NCI-H2029 (cell line): ENCODE data around the gene CCNDBP1.
"Not testable (repeated sequence)": the region's sequence is repeated elsewhere in the genome, so short reads cannot be mapped to it uniquely, and the experiment has no call there.

Experiments used
- DNase-seq: peaks from one replicate; lab custom pipeline; 2025; lab: John Stamatoyannopoulos, UW

Gene CCNDBP1

DNA sequence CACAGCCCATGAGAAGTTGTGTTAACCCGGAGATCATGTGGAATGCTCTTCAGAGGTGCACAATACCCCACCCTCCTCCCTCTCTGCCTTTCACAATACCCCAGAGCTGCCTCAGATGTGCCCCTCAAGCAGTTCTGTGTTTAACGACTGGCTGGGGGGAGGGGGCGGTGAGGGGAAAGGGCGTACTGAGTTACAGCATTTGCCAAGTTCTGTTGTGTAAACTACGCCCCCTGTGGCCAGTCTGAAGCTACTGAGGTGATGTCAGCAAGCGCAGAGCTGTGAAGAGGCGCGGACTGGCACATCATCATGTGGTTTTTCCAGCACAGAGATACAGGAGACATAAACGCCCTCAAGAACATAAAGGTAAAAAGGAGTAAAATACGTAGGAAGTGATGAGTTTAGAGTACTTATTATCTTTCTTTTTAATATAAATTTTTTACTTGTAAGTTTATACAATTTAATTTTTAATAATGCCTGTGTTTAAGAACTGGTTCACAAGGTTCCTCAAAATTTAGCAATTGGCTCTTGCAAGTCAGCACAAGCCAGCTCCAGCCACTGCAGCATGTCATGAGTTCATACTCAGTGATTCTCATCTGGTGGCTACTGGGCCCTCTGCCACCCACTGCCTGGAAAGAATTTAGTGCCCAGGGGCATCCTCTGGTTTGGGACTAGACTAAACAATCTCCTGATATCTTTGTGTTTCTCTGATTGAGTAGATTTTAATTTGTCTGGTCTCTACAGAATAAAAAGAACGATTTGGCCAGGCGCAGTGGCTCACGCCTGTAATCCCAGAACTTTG is 33.9 kb downstream of the CCNDBP1 start:
- DNase-seq: no peak

DNA sequence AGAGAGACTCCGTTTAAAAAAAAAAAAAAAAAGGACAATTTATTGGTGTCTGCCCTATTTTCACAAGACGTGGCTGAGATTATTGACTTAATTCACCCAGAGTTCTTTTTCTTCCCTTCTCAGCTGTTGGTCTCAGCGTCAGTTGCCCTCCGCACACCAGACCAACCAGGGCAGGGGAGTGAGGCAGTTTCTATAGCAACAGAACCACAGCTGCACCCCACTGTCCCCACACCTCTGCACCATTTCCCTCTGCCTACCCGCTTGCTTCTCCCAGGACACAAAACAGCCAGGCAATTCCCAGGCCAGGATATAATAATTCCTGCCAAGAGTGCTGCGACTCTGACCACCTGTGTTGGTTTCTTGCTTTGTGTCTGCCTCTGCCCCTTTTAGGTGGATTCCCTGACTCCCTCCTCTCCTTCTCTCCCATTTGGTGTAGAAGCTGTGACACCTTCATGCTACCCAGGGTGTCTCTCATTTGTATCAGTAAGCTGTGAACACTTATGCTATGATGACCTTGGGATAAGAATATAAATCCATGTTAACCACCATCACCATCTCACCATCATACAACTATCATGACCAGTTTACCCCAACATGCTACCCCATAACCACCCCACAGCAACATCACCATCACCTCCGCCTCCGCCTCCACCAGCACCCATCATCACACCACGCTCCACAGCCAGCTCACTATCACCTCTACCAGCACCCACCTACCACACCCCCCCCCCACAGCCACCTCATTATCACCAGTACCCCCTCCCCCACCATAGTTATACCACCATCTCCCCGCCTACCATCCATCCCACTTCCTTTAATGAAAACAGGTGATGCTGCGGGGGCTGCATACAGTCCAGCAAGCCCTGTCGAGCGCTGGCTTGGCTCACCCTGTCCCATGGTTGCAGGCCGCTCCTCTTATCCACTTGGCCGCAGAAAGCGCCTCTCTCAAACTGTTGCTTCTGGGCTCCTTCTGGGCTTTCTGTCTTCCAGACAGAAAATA is 35.0 kb downstream of the CCNDBP1 start:
- no peak for DNase-seq

DNA sequence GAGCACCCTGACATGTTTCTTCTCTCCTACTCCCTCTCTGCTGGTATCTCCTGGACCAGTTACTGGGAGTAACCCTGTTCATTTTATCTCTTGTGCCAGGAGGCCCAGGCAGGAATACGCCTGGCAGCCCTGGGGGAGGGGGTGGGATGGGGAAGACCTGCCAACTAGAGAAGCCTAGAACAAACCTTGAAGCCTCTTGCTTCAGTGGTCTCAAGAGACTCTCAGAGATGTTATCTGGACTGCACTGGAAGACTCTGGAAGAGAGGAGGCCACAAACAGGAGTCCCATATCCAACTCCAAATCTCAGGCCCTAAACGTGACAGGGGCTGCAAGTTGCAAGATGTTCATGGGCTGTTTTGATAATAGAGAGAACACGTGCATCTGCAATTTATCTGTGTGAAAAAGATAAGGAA is 35.8 kb downstream of the CCNDBP1 start, which contains the start of gene EPB42:
Gene EPB42, minus strand, starts transcription at position 28 of the 413 bp plus-strand sequence. CDS start 193 bp downstream, outside the sequence.
- no peak for DNase-seq

DNA sequence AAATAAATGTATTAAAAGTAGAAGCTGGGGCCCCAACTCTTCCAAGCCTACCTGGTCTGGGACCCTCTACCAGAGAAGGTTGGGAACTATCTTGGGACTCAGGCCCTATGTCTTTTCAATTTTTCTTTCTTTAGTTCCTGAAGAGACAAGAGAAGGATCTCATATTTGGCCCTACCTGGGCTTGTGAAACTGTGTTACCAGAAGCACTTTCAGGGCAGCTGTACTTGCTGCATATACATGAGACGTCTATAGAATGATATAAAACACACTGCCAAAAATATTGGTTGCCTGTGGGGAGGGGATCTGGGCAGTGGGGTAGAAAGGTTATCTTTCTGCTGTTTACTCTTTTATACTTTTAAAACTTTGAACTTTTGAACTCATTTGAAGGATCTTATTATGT is 36.2 kb downstream of the CCNDBP1 start:
- no peak for DNase-seq

DNA sequence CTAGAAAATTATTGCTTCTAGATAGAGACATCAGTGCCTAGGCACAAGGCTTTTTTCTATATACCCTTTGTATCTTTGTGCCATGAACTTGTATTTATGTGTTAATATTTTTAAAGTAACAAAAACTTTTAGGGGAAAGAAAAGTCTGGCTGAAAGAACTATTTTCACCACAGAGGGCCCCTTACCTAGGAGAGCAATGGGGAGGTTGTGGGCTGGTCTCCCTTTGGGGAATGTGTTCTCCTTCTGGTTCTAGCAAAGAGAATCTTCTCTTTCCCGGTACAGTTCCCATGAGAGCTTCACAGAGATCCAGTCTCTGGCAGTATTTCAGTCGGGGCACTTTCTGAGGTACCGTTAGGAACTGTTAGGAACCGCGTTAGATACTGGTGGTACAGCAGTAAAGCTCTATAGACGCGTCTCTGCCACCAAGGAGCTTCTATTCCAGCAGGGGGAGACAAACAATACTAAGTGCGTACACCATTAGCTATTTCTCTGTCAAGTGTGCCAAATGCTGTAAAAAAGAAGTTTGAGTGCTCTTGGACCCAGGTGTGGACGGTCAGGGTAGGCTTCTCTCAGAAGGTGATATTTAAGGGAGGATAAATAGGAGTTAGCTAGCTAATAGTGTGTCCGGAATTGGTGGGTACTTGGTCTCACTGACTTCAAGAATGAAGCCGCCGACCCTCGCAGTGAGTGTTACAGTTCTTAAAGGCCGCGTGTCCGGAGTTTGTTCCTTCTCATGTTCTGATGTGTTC is 40.2 kb downstream of the CCNDBP1 start:
- peak; percentile 1 for DNase-seq

DNA sequence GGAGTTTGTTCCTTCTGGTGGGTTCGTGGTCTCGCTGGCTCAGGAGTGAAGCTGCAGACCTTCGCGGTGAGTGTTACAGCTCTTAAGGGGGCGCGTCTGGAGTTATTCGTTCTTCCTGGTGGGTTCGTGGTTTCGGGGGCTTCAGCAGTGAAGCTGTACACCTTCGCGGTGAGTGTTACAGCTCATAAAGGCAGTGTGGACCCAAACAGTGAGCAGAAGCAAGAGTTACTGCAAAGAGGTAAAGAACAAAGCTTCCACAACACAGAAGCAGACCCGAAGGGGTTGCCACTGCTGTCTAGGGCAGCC is 40.7 kb downstream of the CCNDBP1 start:
- not testable (repeated sequence) for DNase-seq

DNA sequence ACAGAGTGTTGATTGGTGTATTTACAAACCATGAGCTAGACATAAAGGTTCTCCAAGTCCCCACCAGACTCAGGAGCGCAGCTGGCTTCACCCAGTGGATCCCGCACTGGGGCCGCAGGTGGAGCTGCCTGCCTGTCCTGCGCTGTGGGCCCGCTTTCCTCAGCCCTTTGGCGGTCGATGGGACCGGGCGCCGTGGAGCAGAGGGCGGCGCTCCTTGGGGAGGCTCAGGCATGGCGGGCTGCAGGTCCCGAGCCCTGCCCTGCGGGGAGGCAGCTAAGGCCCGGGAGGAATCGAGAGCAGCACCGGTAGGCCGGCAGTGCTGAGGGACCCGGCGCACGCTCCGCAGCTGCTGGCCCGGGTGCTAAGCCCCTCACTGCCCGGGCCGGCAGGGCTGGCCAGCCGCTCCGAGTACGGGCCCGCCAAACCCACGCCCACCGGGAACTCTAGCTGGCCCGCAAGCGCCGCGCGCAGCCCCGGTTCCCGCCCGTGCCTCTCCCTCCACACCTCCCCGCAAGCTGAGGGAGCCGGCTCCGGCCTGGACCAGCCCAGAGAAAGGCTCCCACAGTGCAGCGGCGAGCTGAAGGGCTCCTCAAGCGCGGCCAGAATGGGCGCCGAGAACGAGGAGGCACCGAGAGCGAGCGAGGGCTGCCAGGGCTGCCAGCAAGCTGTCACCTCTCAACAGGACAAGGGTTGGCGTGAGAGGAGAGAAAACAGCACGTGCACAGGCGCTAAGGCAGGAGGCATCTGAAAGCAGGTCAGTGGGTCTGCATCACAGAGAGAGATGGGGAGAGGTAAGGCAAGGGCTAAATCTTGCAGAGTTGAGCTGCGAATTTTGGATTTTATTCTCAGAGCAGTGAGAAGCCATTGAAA is 41.5 kb downstream of the CCNDBP1 start:
- no peak for DNase-seq

DNA sequence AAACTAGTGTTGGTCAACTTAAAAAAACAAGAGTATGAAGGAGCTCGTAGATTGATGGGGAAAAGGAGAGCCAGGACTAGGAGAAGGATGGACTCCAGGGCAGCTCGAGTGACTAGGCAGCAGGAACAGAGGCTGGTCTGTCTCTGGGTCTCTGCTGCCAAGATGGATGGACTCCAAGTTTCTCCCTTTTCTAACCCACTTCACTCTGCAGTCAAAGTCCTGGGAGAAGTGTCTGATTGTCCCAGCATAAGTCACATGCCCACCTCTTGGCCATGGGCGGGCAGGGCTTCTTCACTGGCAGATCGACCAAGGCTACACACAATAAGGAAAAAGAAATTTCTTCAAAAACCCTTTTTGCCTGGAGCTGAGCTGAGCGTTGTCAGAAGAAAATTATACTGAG is 44.8 kb downstream of the CCNDBP1 start:
- DNase-seq: no peak

DNA sequence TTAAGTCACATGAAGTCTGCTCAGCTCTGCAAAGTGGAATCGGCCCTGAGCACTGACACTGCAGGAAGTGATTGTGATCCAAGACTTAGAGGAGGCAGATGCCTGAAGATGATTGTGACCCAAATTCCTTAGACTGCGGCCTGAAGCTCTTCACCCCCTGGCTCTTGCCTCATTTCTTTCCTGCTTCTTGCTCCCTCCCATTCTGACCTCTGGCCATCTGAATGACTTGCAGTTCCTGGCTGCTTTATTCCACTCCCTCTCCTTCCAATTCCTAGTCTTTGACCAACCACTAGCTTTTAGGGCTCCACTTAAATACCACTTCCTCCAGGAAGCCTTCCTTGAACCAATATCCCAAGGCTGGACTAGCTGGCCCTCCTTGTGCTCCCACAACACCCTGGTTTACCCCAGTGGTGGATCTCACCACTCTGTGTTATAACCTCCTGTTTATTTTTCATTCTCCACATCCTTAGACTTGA is 45.5 kb downstream of the CCNDBP1 start:
- no peak for DNase-seq

DNA sequence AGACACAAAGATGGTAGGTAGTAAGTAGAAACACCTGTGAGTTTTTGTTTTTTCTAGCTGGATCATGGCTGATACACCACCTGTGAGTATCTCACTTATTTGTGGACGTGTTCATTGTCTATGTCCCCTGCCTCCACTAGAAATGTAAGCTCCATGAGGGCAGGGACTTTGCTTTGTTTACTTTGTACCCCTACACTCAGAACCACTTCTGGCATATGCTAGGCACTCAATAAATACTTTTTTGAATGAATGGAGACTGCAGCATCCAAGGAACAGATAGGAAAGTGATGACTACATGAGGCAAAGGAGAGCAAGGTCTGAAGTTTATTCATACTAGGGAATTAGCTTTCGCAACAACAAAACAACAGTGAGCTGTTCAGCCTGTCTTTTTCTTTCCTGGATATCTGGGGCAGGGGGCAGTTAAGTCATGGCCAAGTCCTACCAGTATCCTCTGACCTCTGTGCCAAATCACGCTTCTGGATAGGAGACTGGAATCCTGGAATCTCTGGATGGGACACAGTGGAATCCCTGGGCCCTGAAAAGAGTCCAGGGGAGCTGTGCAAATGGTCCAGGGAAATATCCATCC is 47.2 kb downstream of the CCNDBP1 start:
- DNase-seq: no peak

DNA sequence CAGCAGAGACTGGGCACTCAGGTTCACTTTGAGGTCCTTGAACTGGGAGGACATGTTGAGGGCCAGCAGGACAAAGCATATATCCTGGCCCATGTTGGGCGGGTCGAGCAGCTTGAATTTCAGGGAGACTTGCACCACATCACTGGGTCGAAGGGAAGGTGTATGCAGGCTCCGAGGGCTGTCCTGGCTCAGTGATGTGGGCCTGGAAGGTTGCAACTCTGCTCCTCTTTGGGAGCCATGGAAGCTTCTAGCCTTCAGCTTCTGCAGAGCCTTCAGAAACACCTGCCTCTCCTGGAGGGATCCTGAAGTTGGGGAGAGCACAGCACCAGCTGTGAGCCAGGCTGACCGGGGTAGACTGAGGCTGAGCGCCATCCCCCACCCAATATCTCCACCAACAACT is 50.3 kb downstream of the CCNDBP1 start:
- no peak for DNase-seq

DNA sequence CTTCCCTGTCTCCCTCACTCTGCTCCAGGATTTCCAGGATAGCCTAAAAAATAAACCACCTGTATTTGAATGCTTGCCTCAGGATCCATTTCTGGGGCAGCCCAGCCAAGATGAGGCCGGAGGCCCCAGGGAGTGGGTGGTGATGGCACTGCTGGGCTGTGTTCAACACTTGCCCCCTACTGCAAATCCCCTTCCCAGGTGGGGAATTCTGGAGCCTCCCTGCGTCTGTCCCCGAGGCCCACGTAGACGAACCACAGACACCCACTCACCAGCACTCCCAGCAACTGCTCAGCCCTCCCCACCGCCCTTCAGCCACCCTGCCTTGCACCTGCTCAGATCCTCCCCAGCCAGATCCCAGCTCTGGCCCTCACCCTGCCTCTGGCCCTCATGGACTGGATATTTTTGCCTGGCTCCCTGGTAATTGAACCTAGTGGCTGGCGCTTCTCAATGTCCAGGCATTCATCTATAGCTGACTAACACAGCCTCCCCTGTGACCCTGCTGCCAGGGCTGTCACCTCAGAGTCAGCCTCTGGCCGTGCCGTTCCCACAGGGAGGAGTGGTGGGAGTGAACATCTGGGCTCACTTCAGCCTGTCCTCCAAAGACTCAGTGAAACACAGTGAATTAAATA is 52.8 kb downstream of the CCNDBP1 start:
- no peak for DNase-seq

DNA sequence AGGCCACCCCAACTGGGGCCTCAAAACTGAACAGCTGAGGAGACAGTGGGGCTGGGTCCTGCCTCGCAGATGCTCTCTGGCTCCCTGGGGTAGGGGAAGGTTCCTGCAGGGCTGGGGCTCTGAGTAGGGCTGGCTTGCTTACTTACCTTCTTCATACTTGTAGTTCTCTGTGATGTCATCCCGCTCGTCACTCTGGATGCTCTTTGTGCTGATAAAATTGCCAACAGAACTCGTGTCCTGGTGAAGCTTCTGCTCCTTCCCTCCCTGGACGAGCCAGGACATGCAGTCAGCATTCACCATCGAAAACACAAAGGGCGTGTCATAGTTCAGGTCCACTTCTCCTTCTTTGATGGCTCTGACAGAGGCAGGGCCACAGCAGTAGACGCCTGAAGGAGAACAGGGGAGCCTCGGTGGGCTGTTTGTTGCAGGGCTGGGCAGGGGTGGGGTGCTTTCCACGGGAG is 53.5 kb downstream of the CCNDBP1 start:
- DNase-seq: no peak

DNA sequence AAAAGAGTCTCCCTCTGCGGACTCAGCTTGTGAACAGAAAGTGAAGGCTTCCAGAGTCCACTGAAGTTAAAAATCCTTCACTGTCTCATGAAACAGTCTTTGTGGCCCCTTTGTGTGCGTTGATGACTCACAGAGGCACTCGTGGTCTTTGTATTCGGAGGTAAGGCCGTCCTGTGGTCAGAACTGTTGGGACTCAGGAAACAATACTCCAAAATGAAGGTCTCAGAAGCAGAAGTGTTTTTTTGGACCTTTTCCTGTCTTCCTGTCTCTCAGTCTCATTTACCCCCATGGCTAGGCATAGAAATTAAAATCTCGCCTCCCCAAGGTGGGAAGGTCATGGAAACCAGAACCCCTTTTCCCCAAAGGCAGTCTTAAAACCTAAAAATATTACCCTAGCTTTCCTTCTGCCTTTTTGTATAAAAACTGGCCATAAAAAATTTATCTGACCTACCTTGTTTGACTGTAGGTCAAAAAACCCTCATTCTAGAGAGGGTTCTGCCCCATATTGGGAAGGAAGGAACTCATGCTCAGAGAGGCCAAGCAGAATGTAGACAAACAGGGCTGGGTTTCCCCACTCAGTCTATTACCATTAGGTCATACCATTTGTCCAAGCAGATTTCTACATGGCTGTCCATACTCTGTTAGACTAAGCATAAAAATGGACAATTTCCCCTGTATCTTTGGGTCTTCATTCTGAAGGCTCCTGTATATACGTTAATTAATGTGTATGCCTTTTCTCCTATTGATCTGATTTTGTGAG is 54.7 kb downstream of the CCNDBP1 start:
- no peak for DNase-seq

DNA sequence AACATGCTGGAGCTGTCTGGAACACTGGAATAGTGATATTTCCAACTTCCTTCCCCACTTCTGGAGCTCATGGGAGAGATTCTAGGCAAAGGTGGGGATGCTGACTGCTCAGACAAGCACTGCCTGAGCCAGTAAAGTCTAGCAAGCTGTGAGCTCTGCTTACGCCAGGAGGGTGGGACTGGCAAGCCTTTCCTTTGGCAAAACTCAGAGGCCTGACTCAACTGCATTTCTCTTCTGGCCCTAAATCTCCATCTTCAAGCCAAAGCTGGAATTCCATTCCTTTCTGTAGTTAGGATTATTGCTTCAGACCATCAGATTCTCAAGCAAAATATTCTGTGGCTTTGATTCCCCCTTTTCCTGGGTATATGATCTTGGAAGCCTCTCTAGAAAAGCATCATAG is 55.9 kb downstream of the CCNDBP1 start:
- DNase-seq: no peak

DNA sequence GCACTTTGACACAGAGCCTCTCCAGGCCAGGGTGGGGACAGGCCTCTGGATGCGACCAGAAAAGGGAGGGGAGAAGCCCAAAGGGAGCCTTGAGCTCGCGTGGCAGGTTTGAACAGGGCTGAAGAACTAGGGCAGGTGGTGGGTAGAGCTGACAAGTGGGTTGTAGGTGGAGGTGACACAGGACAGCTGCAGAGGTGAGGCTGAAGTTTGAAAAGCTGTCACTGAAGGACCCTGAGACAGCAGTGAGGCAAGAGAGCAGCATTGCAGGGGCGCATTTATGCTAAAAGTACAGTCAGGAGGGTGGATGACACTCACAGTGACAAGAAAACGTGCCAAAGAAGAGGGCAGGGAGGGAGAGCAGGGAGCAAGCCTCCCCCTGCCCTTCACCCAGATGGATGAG is 57.4 kb downstream of the CCNDBP1 start:
- no peak for DNase-seq

DNA sequence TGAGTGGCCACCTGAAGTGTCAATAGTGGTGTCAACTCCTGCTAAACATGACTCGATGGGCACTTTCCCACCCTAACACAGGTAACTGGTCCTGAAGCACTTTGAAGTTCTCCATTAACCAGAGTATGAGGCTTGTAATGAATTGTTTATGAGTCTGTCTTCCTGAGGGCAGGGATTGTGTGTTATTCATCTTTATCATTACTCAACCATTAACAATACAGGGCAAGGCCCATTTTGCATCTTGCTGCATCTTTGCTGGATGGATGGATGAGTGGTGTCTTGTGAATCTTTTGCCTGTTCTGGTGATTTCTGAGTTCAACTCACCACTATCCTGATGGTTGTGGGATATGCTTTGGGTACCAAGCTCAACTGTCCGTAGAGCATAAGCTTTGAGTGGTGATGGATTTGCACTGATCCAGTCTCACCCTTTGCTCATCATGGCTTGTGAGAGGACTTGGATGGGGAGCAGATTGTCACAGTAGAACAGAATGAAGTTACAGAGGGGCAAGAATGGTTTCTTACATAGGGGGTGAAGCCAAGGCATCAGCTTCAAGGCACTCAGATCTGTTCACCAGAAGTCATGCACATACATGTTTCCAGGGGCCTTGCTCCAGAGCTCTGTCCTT is 57.9 kb downstream of the CCNDBP1 start:
- DNase-seq: no peak

DNA sequence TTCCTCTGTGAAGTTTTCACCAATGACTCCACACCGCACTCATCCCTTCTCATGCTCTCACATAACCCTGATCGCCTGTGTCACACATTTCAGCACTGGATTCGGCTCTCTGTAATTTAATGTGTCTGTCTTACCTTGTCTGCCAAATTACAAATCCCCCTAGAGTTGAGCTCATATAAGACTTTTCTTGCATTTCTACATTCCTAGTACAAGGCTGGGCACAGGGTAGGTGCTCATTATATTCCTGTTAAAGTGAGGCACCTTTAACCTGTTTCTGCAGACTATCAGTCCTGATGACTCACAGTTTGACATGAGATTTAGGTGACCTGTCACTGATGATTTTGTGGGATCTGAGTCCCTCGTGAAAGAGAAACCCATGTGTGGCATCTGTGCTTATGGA is 58.9 kb downstream of the CCNDBP1 start:
- DNase-seq: no peak

DNA sequence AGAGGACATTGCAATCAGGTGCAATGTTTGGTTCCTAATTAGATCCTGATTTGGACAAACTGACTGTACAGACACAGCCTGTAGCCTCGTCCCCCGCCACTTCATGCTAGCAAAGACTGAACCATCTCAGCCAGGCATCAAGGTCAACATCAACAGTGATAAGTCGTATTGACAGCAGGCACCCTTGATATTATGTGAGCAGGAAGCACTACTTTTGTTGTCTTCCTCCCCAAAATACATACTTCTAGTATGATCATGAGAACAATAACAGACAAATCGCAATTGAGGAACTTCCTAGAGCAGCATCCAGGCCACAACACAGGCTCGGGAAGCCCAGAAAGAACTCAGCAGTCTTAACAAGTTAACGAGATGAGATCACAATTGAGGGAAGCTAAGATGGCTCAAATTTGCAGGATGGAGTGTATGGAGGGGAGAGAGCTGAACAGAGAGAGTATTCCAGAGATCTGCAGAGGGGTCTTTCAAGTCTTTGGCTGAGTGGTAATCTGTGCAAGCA is 61.1 kb downstream of the CCNDBP1 start:
- no peak for DNase-seq
